ENCODE results near the gene TEX261.

GRCh38 chr2:71005271-71006202 is 10.9 kb upstream of the TEX261 start:
- TF ChIP-seq FOSL1 (IDR thresholded peaks at IDR 0.05; ENCODE audit: insufficient read depth, low read depth, low read length) (no peak), SP2 (IDR thresholded peaks at IDR 0.05; ENCODE audit: low read length) (no peak), SP4 (IDR thresholded peaks at IDR 0.05; ENCODE audit: low read length) (no peak), CTCF (IDR thresholded peaks at IDR 0.05; ENCODE audit: control extremely low read depth in 1 of 3, insufficient read depth in 1 of 3, low read depth in 1 of 3, low read length in 3 of 3) (no peak), POLR2A (IDR thresholded peaks at IDR 0.05; ENCODE audit: control extremely low read depth in 1 of 2, low read depth in 2 of 2, low read length in 2 of 2) (no peak), RFX5 (IDR thresholded peaks at IDR 0.05; ENCODE audit: borderline replicate concordance, low read depth, low read length) (no peak), POLR2AphosphoS5 (IDR thresholded peaks at IDR 0.05; ENCODE audit: low read depth, low read length) (no peak), SIN3A (conservative IDR thresholded peaks at IDR 0.05 in 1 of 2, IDR thresholded peaks at IDR 0.05 in 1 of 2; ENCODE audit: low read depth in 1 of 2, low read length in 2 of 2) (no peak), EZH2 (IDR thresholded peaks at IDR 0.05; ENCODE audit: low read depth, low read length, severe bottlenecking) (no peak), MAX (IDR thresholded peaks at IDR 0.05) (no peak), CTBP2 (IDR thresholded peaks at IDR 0.05; ENCODE audit: borderline replicate concordance, insufficient read depth, insufficient read length, low read length) (no peak), POU5F1 (IDR thresholded peaks at IDR 0.05; ENCODE audit: low read depth, low read length) (no peak), TAF1 (IDR thresholded peaks at IDR 0.05; ENCODE audit: low read depth, low read length) (no peak)

Measured in H1 (cell line).